Measurements from ENCODE around the gene SARNP.
A peak's percentile ranks its signal among the peaks of the same experiment; 100 is the strongest.
"Not testable (repeated sequence)": the region's sequence is repeated elsewhere in the genome, so short reads cannot be mapped to it uniquely, and the experiment has no call there.

Gene SARNP

GRCh38 chr12:55838361-55838760 is 20.8 kb upstream of the SARNP start:
- no peak for DNase-seq

GRCh38 chr12:55834400-55834799 is 16.9 kb upstream of the SARNP start:
- not testable (repeated sequence) for DNase-seq

- no peak for DNase-seq
Observed at GRCh38 chr12:55833056-55833455, 15.5 kb upstream of the SARNP start.

- DNase-seq = no peak
Observed at GRCh38 chr12:55831447-55831815, 13.9 kb upstream of the SARNP start.

- peak; percentile 57 to 58 for DNase-seq
Observed at GRCh38 chr12:55830601-55831446, 13.3 kb upstream of the SARNP start.

- peak in 1 of 2 donors; percentile 58 for DNase-seq
Observed at GRCh38 chr12:55829967-55830600, 12.6 kb upstream of the SARNP start.

GRCh38 chr12:55828357-55828756 is 10.8 kb upstream of the SARNP start:
- no peak for DNase-seq

- no peak for DNase-seq
Observed at GRCh38 chr12:55827806-55828205, 10.3 kb upstream of the SARNP start.

GRCh38 chr12:55824726-55825125 is 7.2 kb upstream of the SARNP start:
- DNase-seq = no peak

- DNase-seq = no peak
Observed at GRCh38 chr12:55823419-55823818, 5.9 kb upstream of the SARNP start.

GRCh38 chr12:55822228-55822627 is 4.7 kb upstream of the SARNP start:
- DNase-seq = no peak

- DNase-seq = no peak
Observed at GRCh38 chr12:55820679-55821078, 3.2 kb upstream of the SARNP start.

GRCh38 chr12:55818886-55819285 is 1.4 kb upstream of the SARNP start:
- DNase-seq = no peak

- peak in 1 of 2 donors; percentile 93 for DNase-seq
Observed at GRCh38 chr12:55818140-55818728, 710 bp upstream of the SARNP start.

GRCh38 chr12:55816881-55817344 is 611 bp downstream of the SARNP start:
- DNase-seq = no peak

- no peak for DNase-seq
Observed at GRCh38 chr12:55815473-55815872, 2.1 kb downstream of the SARNP start.

- no peak for DNase-seq
Observed at GRCh38 chr12:55814257-55814656, 3.3 kb downstream of the SARNP start.

- DNase-seq = no peak
Observed at GRCh38 chr12:55812088-55812487, 5.4 kb downstream of the SARNP start.

- no peak for DNase-seq
Observed at GRCh38 chr12:55809274-55809673, 8.2 kb downstream of the SARNP start.

GRCh38 chr12:55806982-55807381 is 10.5 kb downstream of the SARNP start:
- no peak for DNase-seq

- DNase-seq = no peak
Observed at GRCh38 chr12:55797550-55797949, 20.0 kb downstream of the SARNP start.

GRCh38 chr12:55797068-55797467 is 20.5 kb downstream of the SARNP start:
- peak in 1 of 2 donors; percentile 36 for DNase-seq

- no peak for DNase-seq
Observed at GRCh38 chr12:55795950-55796349, 21.6 kb downstream of the SARNP start.

GRCh38 chr12:55789893-55790292 is 27.6 kb downstream of the SARNP start:
- no peak for DNase-seq

Data from bone marrow (tissue), 2 donors.